NCI-H345 treated with DMSO at 0.1 percent for 48 hours (cell line): ENCODE results near the gene RPL7A.
"Not testable (repeated sequence)": the region's sequence is repeated elsewhere in the genome, so short reads cannot be mapped to it uniquely, and the experiment has no call there.

Source experiments
- DNase-seq: peaks from one replicate; lab custom pipeline; 2025; ENCODE audit not compliant: unreplicated experiment; lab: John Stamatoyannopoulos, UW

Gene RPL7A

DNA sequence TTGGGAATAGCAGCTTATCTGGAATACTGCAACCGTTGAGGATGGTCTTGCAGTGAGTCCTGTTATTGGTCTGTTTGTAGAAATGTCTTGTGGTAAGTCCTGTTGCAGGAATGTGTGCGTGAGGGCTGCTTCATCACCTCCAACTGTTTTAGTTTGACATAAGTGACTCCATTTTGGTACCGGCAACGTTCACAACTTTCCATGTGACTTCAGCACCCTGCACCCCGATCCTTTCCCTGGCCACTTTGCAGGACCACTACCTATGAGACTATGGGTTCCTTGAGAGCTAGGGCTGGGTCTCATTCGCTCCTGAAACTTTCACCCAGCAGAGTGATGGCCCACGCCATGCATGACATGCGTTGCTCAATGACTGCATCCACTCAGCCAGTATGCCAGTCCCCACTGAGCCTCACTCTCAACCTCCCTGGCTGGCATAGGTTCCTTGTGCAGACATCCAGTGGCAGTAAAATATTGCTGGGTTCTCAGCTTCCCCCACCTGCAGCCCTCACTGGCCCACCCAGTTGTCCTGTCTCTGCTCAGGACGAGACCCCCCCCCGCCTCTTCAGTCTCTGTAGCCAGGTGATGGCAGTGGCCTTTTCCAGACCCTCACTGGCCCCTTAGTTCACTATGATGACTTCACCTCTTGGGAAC, 20.1 kb upstream of the RPL7A start:
- no peak for DNase-seq

DNA sequence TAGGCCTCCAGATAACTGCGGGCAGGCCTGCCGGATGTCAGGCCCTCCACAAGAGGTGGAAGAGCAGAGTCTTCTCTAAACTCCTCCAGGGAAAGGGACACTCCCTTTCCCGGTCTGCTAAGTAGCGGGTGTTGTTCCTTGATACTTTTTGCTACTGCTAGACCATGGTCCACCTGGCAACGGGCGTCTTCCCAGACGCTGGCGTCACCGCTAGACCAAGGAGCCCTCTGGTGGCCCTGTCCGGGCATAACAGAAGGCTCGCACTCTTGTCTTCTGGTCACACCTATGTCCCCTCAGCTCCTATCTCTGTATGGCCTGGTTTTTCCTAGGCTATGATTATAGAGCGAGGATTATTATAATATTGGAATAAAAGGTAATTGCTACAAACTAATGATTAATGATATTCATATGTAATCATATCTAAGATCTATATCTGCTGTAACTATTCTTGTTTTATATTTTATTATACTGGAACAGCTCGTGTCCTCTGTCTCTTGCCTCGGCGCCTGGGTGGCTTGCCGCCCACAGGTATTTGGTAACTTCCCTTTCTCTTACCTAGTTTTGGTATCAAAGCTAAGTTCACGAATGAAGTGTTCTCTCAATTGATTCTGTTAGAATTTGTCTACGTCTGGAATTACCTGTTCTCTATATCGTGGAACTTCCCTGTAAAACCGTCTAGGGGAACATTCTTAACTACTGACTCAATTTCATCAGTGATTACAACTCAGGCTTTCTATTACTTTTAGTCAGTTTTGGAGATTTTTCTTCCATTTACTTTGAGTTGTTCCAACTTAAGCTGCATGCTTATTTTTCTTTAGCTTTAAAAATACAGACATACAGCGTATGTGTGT, 18.5 kb upstream of the RPL7A start:
- DNase-seq: not testable (repeated sequence)

GRCh38 chr9:133331221-133331620, 16.8 kb upstream of the RPL7A start:
- no peak for DNase-seq

DNA sequence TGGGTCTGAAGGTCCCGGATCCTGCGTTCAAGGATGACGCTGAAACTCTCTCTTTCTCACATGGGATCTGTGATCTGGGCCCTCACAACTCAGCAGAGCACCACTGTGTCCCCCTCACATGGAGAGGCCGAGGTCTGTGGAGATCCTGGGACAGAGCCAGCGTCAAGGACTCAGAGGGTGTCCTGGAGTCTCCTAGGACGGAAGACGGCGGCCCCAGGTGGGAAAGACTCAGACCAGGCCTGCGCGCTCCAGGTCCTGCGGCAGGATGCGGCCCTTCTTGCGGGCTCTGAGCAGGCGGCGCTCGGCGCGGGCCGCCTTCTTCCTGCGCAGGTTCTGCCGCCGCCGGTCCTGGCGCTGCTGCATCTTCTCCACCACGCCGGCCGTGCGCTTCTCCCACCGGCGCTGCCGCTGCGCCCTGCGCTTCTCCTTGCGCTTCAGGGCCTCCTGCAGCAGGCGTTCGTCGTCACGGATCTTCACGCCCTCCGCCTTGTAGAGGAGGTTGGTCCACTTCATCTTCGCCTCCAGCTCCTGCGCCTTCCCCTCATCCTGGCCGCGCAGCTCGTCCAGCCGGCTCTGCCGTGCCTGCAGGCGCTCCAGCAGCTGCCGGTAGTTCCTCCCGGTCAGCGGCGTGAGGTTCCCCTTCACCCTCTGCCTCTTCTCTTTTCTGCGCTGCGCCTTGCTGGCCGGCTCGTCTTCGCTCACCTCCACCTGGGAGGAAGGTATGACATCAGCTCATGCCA, 16.2 kb upstream of the RPL7A start:
- no peak for DNase-seq

DNA sequence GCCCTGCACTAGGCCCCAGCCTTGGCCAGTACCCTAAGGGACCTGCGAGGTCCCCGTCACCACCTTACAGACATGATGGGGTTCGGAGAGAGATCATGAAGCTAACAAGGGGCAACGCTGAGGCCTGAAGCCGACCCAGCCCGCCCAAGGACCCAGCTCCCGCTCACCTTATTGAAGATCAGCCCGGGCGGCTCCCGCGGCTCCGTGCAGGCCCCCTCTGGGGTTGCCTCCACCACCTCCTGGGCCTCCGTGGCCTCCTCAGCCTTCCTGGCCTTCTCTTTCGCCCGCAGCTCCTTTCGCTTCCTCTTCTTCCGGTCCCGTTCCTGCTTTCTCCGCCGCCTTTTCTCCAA, 15.7 kb upstream of the RPL7A start:
- no peak for DNase-seq

- no peak for DNase-seq
These were observed 15.0 kb upstream of the RPL7A start for GRCh38 chr9:133333011-133333410.

DNA sequence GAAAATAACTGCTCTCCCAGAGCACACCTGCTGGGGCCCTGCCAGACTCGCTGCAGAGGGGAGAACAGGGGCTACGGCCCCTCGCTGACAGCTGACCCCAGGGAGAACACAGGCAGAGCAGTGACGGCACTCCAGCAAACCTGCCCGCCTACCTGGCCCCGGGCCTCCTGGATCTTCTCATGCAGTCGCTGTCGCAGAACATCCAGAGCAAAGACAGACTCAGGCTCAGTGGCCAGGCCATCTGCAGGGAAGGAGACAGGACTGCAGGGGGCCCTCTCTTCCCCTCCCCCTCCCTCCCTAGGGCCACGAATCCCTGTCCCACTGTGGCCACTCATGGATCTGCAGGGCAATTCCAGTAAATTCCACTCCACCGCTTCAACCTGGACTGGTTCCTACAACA, 14.5 kb upstream of the RPL7A start:
- DNase-seq: no peak

DNA sequence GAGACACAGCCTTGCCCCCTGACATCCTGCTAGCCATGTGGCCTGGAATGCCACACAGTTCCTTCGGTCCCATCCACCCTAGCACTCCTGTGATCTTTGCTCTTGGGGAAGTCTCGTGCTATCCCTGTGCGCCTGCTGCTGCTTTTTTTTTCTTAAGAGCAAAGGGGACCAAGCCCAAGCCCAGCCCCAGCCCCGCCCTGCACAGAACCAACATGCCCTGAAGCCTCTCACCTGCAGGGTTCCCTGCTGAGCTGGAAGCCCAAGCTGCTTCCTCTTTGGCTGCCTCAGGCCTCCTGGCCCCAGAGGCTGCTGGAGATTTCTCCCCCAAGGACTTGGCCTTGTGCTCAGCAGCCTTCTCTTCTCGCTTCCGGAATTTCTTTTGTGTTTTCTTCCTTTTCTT, 13.9 kb upstream of the RPL7A start:
- no peak for DNase-seq

GRCh38 chr9:133334888-133335287, 13.1 kb upstream of the RPL7A start:
- DNase-seq: not testable (repeated sequence)

GRCh38 chr9:133335924-133336811, 11.8 kb upstream of the RPL7A start, which contains the start of gene SURF6:
Gene SURF6 (minus strand): TSS chr9:133336188. CDS start chr9:133336132, 56 bp downstream.
- peak; percentile 76 for DNase-seq

GRCh38 chr9:133339641-133340040, 8.4 kb upstream of the RPL7A start:
- no peak for DNase-seq

DNA sequence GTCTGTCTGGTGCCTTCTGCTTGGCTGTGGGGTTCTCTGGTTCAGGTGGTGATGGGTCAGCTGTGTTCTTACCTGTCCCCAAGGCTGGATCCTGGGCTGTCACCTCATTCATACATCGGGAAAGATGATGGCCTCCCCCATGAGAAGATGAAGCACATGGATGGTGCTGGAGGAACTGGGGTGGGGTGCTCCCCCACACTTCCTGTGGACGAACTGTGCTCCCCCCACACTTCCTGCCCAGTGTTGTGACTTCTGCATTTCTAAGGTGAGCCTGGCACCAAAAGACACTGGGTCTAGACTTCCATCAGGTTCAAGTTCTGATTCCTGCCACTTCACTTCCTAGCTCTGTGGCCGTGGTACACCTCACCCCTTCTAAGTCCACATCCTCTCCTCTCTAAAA, 7.8 kb upstream of the RPL7A start:
- no peak for DNase-seq

DNA sequence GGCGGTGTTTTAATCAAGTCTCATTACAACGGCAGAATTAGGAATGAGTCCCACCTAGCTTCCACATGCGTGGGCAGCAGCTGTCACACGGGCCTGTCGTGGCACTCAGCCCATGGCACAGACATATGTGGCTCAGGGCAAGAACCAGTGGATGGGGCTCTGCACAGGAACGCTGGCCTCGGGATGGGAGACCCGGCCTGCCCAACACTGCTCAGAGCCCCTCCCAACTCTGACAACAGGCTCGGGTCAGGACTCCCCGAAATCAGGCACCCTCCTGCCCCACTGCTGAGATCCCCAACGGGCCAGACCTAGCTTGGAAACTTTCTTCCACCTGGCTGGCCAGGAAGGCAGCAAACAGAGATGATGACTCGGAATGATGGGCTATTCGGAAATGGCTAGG, 7.1 kb upstream of the RPL7A start:
- DNase-seq: no peak

DNA sequence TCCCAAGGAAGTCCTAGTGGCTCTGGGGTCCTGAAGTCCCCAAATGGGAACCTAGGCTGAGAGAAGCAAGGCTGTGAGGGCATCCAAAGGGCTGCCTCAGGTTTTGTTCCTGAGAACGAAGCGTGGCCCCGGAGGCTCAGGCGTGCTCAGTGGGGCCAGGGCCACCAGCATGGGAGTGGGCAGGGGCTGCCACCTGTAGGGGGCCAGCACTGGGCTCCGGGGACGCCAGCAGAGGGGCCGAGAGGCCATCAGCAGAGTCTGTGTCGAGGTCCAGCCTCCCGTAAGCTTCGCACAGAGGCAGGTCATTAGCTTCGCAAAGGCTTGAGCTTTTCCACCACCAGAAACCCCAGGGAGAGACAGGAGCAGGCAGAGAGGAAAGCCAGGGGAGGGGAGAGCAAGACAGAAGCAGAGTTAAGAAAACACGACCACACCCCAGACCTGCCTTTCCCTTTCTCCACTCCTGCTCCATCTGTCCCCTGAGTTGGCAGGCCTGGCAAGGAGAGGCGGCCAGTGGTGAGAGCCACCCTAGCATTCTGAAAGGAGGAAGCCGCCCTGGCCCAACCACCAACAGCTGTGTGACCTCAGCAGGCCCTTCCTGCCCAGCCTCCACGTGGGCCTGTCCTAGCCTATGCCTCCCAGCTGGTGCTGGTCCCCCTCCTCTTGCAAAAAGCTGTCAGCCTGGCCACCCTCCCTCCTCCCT, 6.5 kb upstream of the RPL7A start:
- no peak for DNase-seq

DNA sequence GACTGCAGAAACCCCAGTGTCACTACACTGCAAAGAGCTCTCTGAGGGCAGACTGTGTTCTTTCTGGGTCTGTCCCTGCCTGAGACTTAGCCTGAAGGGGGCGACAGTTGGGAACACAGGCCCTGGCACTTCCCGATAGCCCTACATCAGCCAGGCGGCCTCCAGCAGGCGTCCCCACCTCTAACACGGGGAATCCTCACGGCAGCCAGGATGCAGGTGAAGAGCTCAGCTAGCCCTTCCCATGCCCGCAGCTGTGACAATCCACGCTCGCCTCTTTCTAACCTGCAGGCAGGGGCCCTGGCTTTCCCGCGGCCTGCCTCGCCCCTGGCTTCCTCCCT, 6.0 kb upstream of the RPL7A start:
- DNase-seq: no peak

DNA sequence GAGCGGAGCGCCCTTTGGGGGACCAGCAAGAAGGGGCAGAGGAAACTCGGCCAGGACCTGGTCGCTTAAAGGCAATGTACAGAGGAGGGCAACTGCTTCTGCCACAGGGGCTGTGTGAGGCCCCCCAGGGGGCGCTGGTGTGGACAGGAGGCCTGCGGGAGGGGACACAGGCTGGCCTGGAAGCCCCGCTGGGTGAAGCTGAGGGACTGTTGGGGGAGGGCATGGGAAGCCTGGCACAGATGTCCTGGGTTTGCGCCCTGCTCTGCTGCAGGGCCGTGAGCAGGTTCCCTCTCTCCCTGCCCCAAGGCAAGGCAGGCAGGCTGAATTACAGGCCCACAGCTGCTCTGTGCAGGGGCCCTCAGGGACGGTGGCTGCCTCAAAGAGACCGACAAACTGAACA, 5.4 kb upstream of the RPL7A start:
- no peak for DNase-seq

DNA sequence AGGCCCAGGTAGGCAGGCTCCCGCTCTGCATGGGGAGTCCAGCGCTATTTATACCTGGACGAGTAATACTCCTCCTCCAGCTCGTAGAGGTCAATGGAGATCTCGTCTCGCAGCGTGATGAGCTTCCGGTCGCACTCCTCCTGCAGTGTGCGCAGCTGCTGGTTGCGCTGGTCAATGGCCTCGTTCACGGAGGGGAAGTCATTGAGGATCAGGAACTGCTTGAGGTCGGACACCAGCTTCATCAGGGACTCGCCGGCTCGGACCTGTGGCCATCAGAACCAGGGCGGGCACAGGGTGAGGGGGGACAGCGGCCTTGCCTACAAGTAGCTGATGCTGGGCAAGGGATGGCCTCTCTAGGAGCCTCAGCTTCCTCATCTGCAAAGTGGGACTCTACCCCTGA, 3.9 kb upstream of the RPL7A start:
- DNase-seq: no peak

- DNase-seq: no peak
These were observed 3.0 kb upstream of the RPL7A start for GRCh38 chr9:133344979-133345378.

DNA sequence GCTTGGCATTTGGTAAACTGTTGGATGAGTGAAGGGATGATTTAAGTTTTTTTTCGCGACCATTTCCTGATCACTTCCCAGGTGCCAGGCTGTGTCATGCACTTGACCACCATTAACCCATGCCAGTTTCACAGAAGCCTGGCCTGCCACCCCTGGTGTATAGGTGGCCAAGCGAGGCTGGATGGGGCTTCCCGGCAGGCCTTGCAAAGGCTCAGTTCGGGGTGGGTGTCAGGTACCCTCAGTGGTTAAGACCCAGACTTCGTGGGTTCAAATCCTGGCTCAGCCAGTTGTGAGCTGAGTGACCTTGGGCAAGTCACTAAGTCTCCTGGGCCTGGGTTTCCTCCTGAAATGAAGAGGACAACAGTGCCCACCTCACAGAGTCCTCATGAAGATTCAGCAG, 2.4 kb upstream of the RPL7A start:
- no peak for DNase-seq

DNA sequence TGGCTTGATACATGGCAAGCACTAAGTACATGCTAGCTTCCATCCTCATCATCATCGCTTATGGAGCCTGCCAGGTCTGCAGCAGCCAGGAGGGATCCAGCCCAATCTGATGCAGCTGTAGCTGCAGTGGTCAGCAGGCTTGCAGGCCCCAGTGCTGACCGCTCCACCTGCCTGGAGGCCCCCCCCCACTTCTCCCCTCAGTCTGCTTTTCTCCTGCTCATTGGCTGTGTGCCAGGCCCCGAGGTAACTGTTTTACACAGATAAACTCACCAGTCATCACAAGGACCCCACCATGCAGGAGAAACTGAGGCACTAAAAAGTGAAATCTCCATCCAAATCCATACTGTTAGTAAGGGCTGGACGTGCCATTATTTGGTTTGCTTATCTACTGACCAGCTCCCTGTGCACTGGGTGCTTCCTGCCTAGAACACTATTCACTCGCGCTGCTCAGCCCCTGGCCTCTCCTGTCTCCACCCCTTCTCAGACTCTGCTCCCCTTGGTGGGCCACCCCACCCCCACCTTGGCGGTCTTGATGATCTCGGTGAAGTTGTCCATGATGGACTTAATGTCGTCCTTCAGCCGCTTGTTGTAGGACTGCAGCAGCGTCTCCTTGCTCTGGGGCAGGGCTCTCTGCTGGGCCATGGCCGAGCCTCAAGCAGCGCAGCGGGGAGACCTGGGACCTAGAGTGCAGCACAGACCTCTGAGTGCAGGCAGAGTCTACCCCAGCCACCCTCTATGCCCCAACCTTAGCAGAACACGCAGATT, 1.8 kb upstream of the RPL7A start:
- no peak for DNase-seq
